IPS-NIHi7 (cell line): ENCODE data around the gene WDTC1.
"Not testable (repeated sequence)": the region's sequence is repeated elsewhere in the genome, so short reads cannot be mapped to it uniquely, and the experiment has no call there.

Source experiments
- DNase-seq: peaks from one replicate; pipeline ENCODE4 v3.0.0; 2012; ENCODE audit warnings: mixed read lengths; ENCODE audit errors: extremely low spot score

Gene WDTC1, protein sequence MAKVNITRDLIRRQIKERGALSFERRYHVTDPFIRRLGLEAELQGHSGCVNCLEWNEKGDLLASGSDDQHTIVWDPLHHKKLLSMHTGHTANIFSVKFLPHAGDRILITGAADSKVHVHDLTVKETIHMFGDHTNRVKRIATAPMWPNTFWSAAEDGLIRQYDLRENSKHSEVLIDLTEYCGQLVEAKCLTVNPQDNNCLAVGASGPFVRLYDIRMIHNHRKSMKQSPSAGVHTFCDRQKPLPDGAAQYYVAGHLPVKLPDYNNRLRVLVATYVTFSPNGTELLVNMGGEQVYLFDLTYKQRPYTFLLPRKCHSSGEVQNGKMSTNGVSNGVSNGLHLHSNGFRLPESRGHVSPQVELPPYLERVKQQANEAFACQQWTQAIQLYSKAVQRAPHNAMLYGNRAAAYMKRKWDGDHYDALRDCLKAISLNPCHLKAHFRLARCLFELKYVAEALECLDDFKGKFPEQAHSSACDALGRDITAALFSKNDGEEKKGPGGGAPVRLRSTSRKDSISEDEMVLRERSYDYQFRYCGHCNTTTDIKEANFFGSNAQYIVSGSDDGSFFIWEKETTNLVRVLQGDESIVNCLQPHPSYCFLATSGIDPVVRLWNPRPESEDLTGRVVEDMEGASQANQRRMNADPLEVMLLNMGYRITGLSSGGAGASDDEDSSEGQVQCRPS

DNA sequence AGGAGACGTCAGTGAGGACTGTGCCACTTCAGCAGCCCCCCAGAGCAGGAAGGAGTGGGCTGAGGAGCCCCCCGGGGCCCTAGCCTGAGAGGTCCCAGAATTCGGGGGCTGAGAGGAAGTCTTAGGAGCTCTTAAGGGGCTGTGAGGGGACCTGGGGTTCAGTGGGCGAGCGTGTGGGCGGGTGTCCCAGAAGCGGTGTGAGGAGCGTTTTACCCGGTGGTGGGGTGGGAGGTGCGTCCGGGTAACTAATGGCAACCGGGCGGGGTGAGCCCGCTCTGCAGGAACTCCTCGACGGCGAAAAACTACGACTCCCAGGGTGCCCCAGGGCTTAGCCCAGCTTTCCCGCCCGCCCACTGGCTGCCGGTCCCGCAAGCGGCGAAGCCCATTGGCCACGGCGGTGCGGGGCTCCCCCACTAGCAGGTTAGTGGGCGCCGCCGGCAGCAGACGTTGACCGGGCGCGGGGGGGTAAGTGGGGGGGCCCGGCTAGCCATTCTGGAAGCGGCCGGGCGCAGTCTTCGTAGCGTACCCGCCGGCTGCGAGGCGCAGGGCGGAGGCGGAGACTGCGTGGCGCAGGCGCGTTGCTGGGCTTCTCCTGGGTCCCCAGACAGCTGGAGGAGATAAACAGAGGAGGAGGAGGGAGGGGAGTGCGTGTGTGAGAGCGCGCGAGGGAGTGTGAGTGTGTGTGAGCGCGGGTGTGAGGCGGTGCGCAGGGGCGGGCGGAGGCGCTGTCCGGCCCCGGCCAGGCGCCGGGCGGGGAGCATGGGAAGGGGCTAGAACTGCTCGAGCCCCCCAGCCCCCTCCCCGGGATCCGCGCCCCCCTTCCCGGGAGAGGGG lies at the start of gene WDTC1:
TSS of gene WDTC1 (plus strand) at position 584 of the 834 bp plus-strand sequence. CDS start 26,423 bp downstream, outside the sequence.
- peak; percentile 99 for DNase-seq

DNA sequence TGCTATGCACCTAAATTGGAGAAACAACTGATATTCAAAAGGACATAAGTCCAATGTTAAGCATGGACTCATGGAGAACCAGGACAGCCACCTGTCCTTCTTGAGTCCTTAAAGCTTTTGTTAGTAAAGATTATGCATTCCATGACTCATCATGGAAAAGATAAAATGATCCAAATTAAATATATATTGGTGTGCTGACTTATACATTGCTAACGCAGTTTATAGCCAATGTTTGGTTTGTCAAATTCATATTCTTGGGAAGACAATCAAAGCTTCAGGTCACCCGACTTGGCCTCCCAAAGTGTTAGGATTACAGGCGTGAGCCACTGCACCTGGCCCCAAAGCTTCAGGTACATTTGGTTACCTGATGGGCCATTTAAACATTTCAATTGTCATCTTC lies 49.8 kb upstream of the WDTC1 start:
- not testable (repeated sequence) for DNase-seq

DNA sequence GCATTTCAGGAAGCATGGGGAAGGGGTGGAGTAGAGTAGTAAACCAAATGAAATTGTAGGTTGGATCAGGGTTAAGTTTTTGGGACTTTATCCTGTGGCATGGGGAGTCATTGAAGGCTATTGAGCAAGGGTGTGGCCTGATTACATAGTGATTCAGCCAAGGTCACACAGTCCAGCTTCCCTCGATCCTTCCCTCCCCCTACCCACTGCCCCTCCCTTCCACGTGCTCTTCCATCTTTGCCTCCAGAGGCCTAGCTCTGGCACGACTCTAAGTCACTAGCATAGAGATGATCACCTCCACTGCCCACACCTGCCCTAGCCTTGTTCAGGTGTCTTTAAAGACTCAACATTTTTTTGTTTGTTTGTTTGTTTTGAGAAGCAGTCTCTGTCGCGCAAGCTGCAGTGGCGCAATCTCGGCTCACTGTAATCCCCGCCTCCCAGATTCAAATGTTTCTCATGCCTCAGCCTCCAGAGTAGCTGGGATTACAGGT lies 42.3 kb upstream of the WDTC1 start:
- DNase-seq, result no peak

DNA sequence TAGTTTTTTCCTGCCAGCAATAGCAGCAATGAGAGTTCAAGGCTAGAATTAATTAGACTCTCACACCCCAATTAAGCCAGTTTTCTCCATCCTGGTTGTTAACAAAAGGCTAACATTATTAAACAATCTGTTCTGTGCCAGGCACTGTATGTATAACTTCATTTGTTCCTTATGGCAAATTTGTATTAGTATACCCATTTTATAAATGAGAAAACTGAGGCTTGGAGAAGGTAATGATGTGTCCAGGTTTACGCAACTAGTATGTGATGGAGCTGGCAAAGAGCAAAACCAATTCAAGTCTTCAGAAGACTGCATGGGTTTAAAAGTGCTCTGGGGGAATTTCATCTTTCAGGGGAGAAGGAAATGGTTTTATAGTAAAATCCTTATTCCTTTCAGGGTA lies 41.2 kb upstream of the WDTC1 start:
- no peak for DNase-seq

DNA sequence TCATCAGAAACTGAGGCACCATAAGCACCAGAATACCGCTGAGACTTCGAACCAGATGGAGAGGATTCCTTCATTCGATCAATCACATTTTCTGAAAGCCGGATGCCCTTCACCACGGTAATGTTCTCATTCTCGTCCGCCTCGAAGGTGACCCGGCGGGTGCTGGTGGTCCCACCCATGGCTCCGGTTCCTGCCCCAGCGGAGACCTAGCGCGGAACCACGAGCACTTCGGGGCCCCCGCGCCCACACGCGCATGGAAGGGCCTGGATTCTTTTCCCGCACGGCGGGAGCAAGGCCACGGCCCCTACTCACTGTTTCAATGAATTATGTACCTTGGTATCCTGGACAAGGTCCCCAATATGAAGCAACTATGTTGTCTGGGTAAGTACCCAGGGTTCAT lies 33.1 kb upstream of the WDTC1 start:
- DNase-seq, result no peak

DNA sequence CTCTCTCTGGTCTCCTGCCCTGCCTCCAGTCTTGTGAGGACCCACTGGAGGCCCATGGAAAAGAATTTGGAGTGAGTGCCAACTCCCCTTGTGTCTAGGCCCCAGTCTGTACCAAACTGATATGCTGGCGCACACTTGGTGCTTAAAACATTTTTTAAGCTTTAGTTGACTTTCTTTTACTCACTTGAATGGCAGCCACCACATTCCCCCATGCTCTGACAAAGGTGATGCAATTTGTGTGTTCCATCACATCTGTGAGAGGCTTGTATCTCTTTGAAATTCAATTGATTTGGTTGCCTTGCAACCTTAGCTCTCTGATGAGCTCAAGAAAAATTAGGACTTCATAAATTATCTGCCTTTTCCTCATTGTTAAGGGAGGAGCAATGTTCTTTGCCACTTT lies 30.5 kb upstream of the WDTC1 start:
- no peak for DNase-seq

DNA sequence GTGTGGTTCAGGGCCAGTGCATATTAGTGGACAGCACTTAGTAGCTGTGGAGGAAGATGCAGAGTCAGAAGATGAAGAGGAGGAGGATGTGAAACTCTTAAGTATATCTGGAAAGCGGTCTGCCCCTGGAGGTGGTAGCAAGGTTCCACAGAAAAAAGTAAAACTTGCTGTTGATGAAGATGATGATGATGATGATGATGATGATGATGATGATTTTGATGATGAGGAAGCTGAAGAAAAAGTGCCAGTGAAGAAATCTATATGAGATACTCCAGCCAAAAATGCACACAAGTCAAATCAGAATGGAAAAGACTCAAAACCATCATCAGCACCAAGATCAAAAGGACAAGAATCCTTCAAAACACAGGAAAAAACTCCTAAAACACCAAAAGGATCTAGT lies 27.2 kb upstream of the WDTC1 start:
- not testable (repeated sequence) for DNase-seq

DNA sequence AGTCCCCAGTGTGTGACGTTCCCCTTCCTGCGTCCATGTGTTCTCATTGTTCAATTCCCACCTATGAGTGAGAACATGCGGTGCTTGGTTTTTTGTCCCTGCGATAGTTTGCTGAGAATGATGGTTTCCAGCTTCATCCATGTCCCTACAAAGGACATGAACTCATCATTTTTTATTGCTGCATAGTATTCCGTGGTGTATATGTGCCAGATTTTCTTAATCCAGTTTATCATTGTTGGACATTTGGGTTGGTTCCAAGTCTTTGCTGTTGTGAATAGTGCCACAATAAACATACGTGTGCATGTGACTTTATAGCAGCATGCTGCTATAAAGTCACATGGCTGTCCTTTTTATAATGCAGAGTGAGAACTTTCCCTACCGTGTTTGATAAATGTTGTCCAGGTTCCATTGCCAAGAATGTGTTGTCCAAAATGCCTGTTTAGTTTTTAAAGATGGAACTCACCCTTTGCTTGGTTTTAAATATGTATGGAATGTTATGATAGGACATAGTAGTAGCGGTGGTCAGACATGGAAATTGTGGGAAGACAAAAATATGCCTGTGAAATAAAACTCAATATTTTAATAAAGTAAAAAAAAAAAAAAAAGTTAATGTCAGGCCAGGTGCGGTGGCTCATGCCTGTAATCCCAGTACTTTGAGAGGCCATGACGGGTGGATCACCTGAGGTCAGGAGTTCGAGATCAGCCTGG lies 26.1 kb upstream of the WDTC1 start:
- DNase-seq, result not testable (repeated sequence)

DNA sequence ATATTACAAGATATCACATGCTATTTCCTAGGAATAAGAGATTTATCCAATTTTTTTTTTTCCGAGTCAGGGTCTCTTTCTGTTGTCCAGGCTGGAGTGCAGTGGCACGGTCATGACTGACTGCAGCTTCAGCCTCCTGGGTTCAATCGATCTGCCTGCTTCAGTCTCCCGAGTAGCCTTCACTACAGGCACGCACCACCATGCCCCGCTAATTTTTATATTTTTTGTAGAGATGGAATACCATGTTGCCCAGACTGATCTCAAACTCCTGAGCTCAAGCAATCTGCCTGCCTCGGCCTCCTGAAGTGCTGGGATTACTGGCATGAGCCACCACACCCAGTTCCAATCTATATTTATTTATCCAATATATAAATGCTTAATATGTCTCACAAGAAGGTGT lies 18.0 kb upstream of the WDTC1 start:
- no peak for DNase-seq

DNA sequence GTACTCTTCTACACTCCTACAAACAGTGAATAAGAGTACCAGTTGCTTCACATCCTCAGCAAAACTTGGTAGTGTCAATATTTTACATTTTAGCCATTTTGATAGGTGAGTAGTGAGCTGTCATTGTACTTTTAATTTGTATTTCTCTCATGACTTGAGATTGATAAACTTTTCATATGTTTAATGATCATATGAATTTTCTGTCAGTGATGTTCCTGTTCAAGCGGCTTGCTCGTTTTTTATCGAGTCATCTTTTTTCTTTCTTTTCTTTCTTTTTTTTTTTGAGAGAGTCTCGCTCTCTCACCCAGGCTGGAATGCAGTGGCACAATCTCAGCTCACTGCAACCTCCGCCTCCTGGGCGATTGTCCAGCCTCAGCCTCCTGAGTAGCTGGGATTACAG lies 17.0 kb upstream of the WDTC1 start:
- DNase-seq, result no peak

DNA sequence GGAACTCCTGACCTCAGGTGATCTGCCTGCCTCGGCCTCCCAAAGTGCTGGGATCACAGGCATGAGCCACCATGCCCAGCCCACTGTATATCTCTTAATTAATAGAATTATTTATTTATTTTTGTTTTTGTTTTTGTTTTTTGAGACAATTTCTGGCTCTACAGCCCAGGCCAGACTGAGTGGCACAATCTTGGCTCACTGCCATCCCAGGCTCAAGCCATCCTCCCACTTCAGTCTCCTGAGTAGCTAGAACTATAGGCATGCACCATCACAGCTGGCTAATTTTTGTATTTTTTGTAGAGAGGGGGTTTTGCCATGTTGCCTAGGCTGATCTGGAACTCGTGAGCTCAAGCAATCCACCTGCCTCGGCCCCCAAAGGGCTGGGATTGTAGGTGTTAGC lies 15.7 kb upstream of the WDTC1 start:
- no peak for DNase-seq

DNA sequence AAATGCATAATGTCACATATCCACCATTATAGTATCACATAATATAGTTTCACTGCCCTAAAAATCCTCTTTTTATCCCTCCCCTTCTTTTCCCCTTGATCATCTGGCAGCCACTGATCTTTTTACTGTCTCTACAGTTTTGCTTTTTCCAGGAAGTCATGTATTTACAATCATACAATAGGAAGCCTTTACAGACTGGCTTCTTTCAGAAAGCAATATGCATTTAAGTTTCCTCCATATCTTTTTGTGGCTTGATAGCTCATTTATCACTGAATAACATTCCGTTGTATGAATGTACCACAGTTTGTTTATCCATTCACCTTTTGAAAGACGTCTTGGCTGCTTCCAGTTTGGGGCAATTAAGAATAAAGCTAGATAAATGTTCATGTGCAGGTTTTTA lies 14.3 kb upstream of the WDTC1 start:
- DNase-seq, result no peak

DNA sequence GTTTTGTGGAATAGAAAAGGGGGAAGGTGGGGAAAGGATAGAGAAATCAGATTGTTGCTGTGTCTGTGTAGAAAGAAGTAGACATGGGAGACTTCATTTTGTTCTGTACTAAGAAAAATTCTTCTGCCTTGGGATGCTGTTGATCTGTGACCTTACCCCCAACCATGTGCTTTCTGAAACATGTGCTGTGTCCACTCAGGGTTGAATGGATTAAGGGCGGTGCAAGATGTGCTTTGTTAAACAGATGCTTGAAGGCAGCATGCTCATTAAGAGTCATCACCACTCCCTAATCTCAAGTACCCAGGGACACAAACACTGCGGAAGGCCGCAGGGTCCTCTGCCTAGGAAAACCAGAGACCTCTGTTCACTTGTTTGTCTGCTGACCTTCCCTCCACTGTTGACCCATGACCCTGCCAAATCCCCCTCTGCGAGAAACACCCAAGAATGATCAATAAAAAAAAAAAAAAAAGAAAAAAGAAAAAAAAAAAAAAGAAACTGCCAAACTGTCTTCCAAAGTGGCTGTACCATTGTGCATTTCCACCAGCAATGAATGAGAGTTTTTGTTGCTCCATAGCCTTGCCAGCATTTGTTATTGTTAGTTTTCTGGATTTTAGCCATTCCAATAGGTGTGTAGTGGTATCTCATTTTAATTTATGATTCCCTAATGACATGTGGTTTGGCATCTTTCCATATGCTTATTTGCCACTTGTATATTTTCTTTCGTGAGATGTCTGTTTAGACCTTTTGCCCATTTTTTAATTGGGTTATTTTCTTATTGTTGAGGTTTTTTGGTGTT lies 13.5 kb upstream of the WDTC1 start:
- DNase-seq, result not testable (repeated sequence)

DNA sequence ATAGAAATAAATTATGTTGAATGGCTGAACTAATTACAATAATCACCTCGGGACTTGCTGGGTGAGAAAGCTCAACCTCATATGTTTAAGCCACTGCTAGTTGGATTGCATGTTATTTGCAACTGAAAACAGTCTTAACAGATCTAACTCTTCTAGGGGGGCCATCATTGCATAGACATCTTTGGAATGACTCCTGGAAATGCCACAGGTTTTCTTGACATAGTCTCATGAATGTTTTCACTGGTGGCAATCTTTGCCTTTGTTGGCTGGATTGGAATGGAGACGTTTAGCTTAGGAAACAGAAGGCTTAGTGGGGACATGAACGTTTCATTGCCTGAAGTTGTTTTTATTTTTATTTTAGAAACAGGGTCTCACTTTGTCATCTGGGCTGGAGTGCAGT lies 8.8 kb upstream of the WDTC1 start:
- no peak for DNase-seq

DNA sequence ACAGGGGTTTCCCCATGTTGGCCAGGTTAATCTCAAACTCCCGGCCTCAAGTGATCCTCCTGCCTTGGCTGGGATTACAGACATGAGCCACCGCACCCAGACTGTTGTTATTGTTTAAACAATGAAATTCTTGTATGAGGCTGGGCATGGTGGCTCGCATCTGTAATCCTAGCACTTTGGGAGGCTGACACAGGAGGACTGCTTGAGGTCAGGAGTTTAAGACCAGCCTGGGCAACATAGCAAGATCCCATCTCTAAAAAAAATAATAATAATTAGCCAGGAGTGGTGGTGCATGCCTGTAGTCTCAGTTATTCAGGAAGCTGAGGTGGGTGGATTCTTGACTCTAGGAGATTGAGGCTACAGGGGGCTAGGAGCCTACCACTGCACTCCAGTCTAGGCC lies 6.7 kb upstream of the WDTC1 start:
- DNase-seq, result no peak

DNA sequence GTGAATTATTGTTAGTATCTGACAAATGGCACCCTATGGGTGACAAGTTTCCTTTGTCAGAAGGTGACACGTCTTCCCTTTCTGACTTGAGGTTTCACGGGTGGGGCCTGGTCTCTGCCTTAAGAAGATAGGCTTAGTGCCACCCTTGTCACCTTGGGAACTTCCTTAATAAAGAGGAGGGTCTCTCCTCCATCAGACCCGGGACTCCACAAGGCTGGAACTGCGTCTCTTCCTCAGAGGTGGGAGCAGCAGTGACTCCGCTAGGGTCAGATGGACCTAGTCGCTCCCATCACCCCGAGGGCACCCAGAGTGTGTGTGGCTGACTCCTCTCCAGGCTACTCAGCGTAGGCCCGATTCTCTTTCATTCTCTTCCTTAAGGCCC lies 774 bp upstream of the WDTC1 start:
- peak; percentile 18 for DNase-seq

DNA sequence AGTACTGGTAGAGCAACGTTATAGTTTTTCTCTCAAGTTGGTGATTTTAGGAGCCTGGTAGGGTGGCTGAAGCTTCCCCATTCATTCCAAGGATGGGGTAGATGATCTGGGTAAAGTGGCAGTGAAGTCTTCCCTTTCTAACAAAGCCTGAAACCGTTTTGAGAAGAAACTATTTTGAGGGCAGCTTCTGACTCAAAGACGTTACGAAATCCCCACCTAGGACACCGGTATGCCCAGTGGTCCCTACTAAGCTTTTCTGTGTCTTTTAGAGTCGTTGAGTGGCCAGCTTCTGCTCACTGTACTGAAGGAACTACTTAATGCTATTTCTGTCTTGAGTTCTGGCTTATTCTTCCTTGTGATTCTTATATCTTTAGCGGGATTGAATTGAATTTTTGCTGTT lies 1.4 kb downstream of the WDTC1 start:
- no peak for DNase-seq

DNA sequence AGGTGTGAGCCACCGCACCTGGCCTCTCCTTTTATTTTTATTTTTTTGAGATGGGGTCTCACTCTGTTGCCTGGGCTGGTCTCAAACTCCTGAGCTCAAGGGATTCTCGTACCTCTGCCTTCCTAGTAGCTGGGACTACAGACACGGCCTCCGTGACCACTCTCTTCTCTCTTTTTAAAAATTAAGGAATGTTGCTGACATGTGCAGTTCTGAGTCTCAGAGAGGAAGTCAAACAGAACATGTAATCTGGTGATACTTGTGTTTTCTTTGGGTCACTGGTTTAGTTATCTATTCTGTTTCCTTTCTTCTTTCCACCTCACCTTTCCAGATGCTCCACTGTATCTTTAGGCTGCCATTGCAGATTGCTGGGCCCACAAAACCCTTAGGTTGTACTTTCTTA lies 2.7 kb downstream of the WDTC1 start:
- DNase-seq, result no peak

DNA sequence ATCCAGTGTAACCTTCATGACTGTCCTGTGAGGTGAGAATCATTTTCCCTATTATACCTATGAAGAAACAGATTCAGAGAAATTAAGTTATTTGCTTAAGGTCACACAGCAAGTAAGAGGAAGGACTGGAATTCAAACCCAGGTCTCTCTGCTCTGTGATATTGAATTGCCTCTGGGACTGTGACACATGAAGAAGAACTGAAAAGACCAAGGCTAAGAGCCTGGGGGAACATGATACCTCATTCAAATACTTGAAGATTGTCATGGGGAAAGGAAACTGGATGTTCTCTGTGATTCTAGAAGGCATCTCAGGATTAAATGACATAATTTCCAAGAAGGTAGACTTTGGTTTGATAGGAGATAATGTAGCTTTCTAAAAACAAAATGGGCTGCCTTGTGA lies 3.6 kb downstream of the WDTC1 start:
- DNase-seq, result no peak

DNA sequence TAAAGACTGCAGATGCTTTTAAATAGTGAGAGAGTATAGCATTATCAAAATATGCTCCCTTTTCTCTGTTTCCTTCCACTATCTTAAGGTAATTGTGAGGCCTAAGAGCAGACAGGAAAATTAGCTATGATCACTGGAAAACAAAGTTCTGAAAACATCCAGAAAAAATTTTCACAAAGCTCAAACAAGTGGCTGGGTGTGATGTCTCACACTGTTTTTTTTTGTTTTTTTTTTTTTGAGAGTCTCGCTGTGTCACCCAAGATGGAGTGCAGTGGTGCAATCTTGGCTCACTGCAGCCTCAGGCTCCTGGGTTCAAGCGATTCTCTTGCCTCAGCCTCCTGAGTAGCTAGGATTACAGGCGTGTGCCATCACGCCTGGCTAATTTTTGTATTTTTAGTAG lies 7.2 kb downstream of the WDTC1 start:
- no peak for DNase-seq

DNA sequence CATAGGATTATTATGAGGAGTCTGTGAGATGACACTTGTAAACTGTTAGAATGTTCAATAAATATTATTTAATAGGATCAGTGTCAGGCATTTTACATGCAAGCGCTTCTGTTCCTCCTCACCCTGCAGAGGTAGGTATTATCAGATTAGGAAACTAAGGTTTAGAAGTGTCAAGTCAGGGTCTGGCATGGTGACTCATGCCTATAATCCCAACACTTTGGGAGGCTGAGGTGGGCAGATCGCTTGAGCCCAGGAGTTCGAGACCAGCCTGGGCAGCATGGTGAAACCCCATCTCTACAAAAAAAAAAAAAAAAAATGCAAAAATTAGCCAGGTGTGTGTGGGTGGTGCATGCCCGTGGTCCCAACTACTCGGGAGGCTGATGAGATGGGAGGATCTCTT lies 9.2 kb downstream of the WDTC1 start:
- not testable (repeated sequence) for DNase-seq
